Nephron progenitor cell (in vitro differentiated cells): ENCODE data around the gene RFESD.

Experiments
- DNase-seq: peaks from one replicate; pipeline ENCODE4 v3.0.0; 2021
- H3K27ac Mint-ChIP-seq: 2 replicates; pipeline ENCODE4 v1.8.0; 2021; ENCODE audit warnings: mild to moderate bottlenecking, moderate library complexity, mixed read lengths
- H3K27me3 Mint-ChIP-seq: 2 replicates; pipeline ENCODE4 v1.8.0; 2021; ENCODE audit warnings: mild to moderate bottlenecking, low read depth, mixed read lengths; ENCODE audit not compliant: poor library complexity
- H3K36me3 Mint-ChIP-seq: 2 replicates; pipeline ENCODE4 v1.8.0; 2021; ENCODE audit warnings: low read depth, mixed read lengths
- H3K4me1 Mint-ChIP-seq: 2 replicates; pipeline ENCODE4 v1.8.0; 2021; ENCODE audit warnings: mixed read lengths
- H3K4me3 Mint-ChIP-seq: 2 replicates; pipeline ENCODE4 v1.8.0; 2021; ENCODE audit warnings: mild to moderate bottlenecking, moderate library complexity, mixed read lengths
- H3K9me3 Mint-ChIP-seq: 2 replicates; pipeline ENCODE4 v1.8.0; 2021; ENCODE audit warnings: mild to moderate bottlenecking, moderate library complexity, mixed read lengths
- CTCF ChIP-seq: fragments of 200-600 bp; sonication (generic); IDR thresholded peaks from 2 replicates; pipeline ENCODE4 v1.5.0; 2021; ENCODE audit warnings: antibody characterized with exemption

The RFESD gene

GRCh38 chr5:95684361-95684760 is 37.8 kb downstream of the RFESD start:
- H3K27ac Mint-ChIP-seq = no peak overlapping the region
- no peak overlapping the region for H3K4me3 Mint-ChIP-seq
- H3K4me1 Mint-ChIP-seq = no peaks in the 10 kb centered on the region
- peaks cover 6% of the 10 kb centered on the region for H3K27me3 Mint-ChIP-seq
- no peak for TF ChIP-seq CTCF
- H3K9me3 Mint-ChIP-seq = peaks cover 4% of the 10 kb centered on the region
- no peaks in the 10 kb centered on the region for H3K36me3 Mint-ChIP-seq
- no peak for DNase-seq

GRCh38 chr5:95686651-95687050 is 40.1 kb downstream of the RFESD start:
- Mint-ChIP-seq H3K36me3 (no peaks in the 10 kb centered on the region), H3K27me3 (peaks cover 6% of the 10 kb centered on the region), H3K4me3 (no peak overlapping the region), H3K4me1 (no peaks in the 10 kb centered on the region), H3K27ac (no peak overlapping the region), H3K9me3 (peaks cover 5% of the 10 kb centered on the region)
- TF ChIP-seq CTCF = no peak
- DNase-seq = no peak

- no peaks in the 10 kb centered on the region for H3K27me3 Mint-ChIP-seq
- H3K4me3 Mint-ChIP-seq = no peak overlapping the region
- no peak for TF ChIP-seq CTCF
- H3K9me3 Mint-ChIP-seq = peaks cover 5% of the 10 kb centered on the region
- DNase-seq = no peak
- H3K36me3 Mint-ChIP-seq = no peaks in the 10 kb centered on the region
- H3K4me1 Mint-ChIP-seq = no peaks in the 10 kb centered on the region
- H3K27ac Mint-ChIP-seq = no peak overlapping the region
Observed at GRCh38 chr5:95689680-95690079, 43.1 kb downstream of the RFESD start.

- Mint-ChIP-seq H3K9me3 (peaks cover 5% of the 10 kb centered on the region), H3K4me1 (no peaks in the 10 kb centered on the region), H3K36me3 (no peaks in the 10 kb centered on the region), H3K27me3 (no peaks in the 10 kb centered on the region), H3K4me3 (no peak overlapping the region), H3K27ac (no peak overlapping the region)
- TF ChIP-seq CTCF = no peak
- no peak for DNase-seq
Observed at GRCh38 chr5:95690333-95690732, 43.8 kb downstream of the RFESD start.

- TF ChIP-seq CTCF = no peak
- H3K9me3 Mint-ChIP-seq = no peaks in the 10 kb centered on the region
- H3K36me3 Mint-ChIP-seq = no peaks in the 10 kb centered on the region
- H3K27ac Mint-ChIP-seq = peak overlapping the region; percentile 30
- peaks cover 3% of the 10 kb centered on the region for H3K27me3 Mint-ChIP-seq
- peaks cover 26% of the 10 kb centered on the region for H3K4me1 Mint-ChIP-seq
- no peak overlapping the region for H3K4me3 Mint-ChIP-seq
- no peak for DNase-seq
Observed at GRCh38 chr5:95697781-95698681, 51.5 kb downstream of the RFESD start.

- Mint-ChIP-seq H3K4me1 (peaks cover 26% of the 10 kb centered on the region), H3K27me3 (peaks cover 3% of the 10 kb centered on the region), H3K4me3 (no peak overlapping the region), H3K27ac (no peak overlapping the region), H3K9me3 (no peaks in the 10 kb centered on the region), H3K36me3 (no peaks in the 10 kb centered on the region)
- no peak for TF ChIP-seq CTCF
- DNase-seq = no peak
Observed at GRCh38 chr5:95699337-95699736, 52.8 kb downstream of the RFESD start.
